ENCODE data around the gene ADGRB3. TPM values are rescaled to one million over a fixed set of nuclear protein-coding genes. Genes with fewer than 3 reads are reported as not detected.

The ADGRB3 gene
- polyA plus RNA-seq, 3 donors, result 0.04 to 0.23 (median 0.05) TPM

DNA sequence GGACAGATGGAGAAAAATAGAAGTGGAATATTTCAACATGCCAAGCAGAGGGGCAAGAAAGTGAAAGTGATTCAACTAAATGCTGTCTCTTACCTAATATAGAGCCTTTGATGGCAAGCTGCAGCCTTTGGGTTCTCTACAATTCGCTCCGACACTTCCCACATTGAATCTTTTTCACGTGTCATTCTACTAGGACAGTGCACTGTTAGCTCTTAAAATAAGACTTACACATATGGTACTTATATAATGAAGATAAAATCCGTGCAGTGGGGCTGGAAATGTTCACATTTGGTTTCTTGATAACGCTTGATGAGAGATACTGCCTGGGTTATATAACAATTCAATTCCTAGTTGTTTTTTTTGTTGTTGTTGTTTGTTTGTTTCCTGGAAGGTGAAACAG, 659.3 kb downstream of the ADGRB3 start:
- 100% methylated on average over 2 of the region's 5 CpGs for WGBS (ENCODE audit: insufficient coverage)
- H3K9me3 Mint-ChIP-seq, result peaks cover 0 to 5% (median 1%) of the 10 kb centered on the region in 7 donors
- no peak overlapping the region for H3K4me2 ChIP-seq (replicated peaks; ENCODE audit: extremely low read depth, low read length, poor library complexity, severe bottlenecking)

DNA sequence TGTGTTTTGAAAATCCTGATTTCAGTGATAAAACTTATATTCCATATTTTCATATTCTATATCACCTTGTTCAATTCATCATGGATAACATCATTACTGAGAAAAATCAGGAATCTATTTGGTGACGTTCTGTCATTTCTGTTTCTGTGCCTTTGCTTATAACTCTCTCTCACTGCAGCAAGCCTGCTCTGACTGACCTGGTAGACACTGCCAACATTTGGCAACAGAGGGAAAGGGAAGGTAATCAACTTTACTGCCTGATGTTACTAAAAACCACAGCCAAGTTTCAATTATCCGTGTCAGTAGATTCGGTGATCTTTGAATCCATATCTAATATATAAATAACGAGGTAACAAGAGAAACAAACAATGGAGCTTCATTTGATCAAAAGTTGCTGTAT, 659.8 kb downstream of the ADGRB3 start:
- Mint-ChIP-seq H3K27me3 (ENCODE audit: low read depth in 3 of 3) (no peaks in the 10 kb centered on the region), H3K4me3 (no peak overlapping the region), H3K36me3 (no peaks in the 10 kb centered on the region), H3K27ac (no peak overlapping the region), H3K4me1 (no peaks in the 10 kb centered on the region), H3K9me3 (peaks cover 0 to 5% (median 0%) of the 10 kb centered on the region in 7 donors)
- intact Hi-C loops (cut with micrococcal nuclease), result no loop called here
- H3K4me2 ChIP-seq (replicated peaks; ENCODE audit: extremely low read depth, low read length, poor library complexity, severe bottlenecking), result no peak overlapping the region
- no peak overlapping the region for H2AFZ ChIP-seq (ENCODE audit: insufficient read depth, low read depth, low read length, poor library complexity, severe bottlenecking)
- no peak overlapping the region for H3K4me3 ChIP-seq (replicated peaks in 1 of 3; ENCODE audit: low read depth in 2 of 3, low read length in 3 of 3)
- H3K9me3 ChIP-seq (replicated peaks in 1 of 2; ENCODE audit: control insufficient read depth in 1 of 2, insufficient read depth in 1 of 2, low read length in 2 of 2), result peaks cover 0 to 3% of the 10 kb centered on the region in 2 donors
- WGBS (ENCODE audit: insufficient coverage), result no CpG with 5 or more reads among the region's 4 CpGs
- no peak for DNase-seq
- no peaks in the 10 kb centered on the region for H3K36me3 ChIP-seq (replicated peaks in 1 of 2; ENCODE audit: control insufficient read depth in 1 of 2, insufficient read depth in 2 of 2, low read length in 2 of 2)
- no peaks in the 10 kb centered on the region for H3K79me2 ChIP-seq (ENCODE audit: insufficient read depth, low read length)
- H4K20me1 ChIP-seq (ENCODE audit: insufficient read depth, low read length), result no peaks in the 10 kb centered on the region
- no peak overlapping the region for H3K27ac ChIP-seq (ENCODE audit: low read depth in 1 of 2, low read length in 2 of 2)
- TF ChIP-seq, protein P1, sequence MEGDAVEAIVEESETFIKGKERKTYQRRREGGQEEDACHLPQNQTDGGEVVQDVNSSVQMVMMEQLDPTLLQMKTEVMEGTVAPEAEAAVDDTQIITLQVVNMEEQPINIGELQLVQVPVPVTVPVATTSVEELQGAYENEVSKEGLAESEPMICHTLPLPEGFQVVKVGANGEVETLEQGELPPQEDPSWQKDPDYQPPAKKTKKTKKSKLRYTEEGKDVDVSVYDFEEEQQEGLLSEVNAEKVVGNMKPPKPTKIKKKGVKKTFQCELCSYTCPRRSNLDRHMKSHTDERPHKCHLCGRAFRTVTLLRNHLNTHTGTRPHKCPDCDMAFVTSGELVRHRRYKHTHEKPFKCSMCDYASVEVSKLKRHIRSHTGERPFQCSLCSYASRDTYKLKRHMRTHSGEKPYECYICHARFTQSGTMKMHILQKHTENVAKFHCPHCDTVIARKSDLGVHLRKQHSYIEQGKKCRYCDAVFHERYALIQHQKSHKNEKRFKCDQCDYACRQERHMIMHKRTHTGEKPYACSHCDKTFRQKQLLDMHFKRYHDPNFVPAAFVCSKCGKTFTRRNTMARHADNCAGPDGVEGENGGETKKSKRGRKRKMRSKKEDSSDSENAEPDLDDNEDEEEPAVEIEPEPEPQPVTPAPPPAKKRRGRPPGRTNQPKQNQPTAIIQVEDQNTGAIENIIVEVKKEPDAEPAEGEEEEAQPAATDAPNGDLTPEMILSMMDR (IDR thresholded peaks at IDR 0.05), result no peak
- no peak overlapping the region for H3K9ac ChIP-seq (ENCODE audit: insufficient read depth, low read length, poor library complexity, severe bottlenecking)
- no peaks in the 10 kb centered on the region for H3K4me1 ChIP-seq (ENCODE audit: control insufficient read depth in 1 of 2, insufficient read depth in 2 of 2, low read length in 2 of 2)
- no peaks in the 10 kb centered on the region for H3K27me3 ChIP-seq (ENCODE audit: control insufficient read depth in 2 of 2, insufficient read depth in 2 of 2, low read length in 2 of 2)

More for the DNA sequence above, 659.3 kb downstream of the ADGRB3 start:
- no peak overlapping the region for H2AFZ ChIP-seq (ENCODE audit: insufficient read depth, low read depth, low read length, poor library complexity, severe bottlenecking)
- Mint-ChIP-seq H3K36me3 (no peaks in the 10 kb centered on the region), H3K4me3 (no peak overlapping the region), H3K4me1 (no peaks in the 10 kb centered on the region), H3K27me3 (ENCODE audit: low read depth in 3 of 3) (peaks cover 0 to under 1% (median 0%) of the 10 kb centered on the region in 3 donors), H3K27ac (no peak overlapping the region)
- intact Hi-C loops (cut with micrococcal nuclease), result no loop called here
- no peak overlapping the region for H3K9ac ChIP-seq (ENCODE audit: insufficient read depth, low read length, poor library complexity, severe bottlenecking)
- H3K9me3 ChIP-seq (replicated peaks in 1 of 2; ENCODE audit: control insufficient read depth in 1 of 2, insufficient read depth in 1 of 2, low read length in 2 of 2), result peaks cover 0 to 3% of the 10 kb centered on the region in 2 donors
- no peak for DNase-seq
- no peak overlapping the region for H3K27ac ChIP-seq (ENCODE audit: low read depth in 1 of 2, low read length in 2 of 2)
- no peaks in the 10 kb centered on the region for H3K27me3 ChIP-seq (ENCODE audit: control insufficient read depth in 2 of 2, insufficient read depth in 2 of 2, low read length in 2 of 2)
- H4K20me1 ChIP-seq (ENCODE audit: insufficient read depth, low read length), result no peaks in the 10 kb centered on the region
- H3K79me2 ChIP-seq (ENCODE audit: insufficient read depth, low read length), result no peaks in the 10 kb centered on the region
- TF ChIP-seq, protein P1 (IDR thresholded peaks at IDR 0.05), result no peak
- no peaks in the 10 kb centered on the region for H3K36me3 ChIP-seq (replicated peaks in 1 of 2; ENCODE audit: control insufficient read depth in 1 of 2, insufficient read depth in 2 of 2, low read length in 2 of 2)
- no peak overlapping the region for H3K4me3 ChIP-seq (replicated peaks in 1 of 3; ENCODE audit: low read depth in 2 of 3, low read length in 3 of 3)
- no peaks in the 10 kb centered on the region for H3K4me1 ChIP-seq (ENCODE audit: control insufficient read depth in 1 of 2, insufficient read depth in 2 of 2, low read length in 2 of 2)
